Esophagus squamous epithelium (tissue), 4 donors: ENCODE results near the gene BICC1.

Experiments used
- POLR2A ChIP-seq, 4 donors: fragments of 450-650 bp; IDR thresholded peaks; one replicate each; pipeline ENCODE4 v1.6.1; 2017; ENCODE audit warnings: antibody characterized with exemption in 4 of 4, mild to moderate bottlenecking in 4 of 4, moderate library complexity in 3 of 4
- TF ChIP-seq, protein P1 (sequence below), 6 experiments: fragments of 450-650 bp in 4 of 6; fragments of 200-600 bp in 2 of 6; sonication (generic) in 2 of 6; IDR thresholded peaks; one replicate each; pipeline ENCODE4 v1.5.1; 2016 to 2019; ENCODE audit warnings: antibody characterized with exemption in 6 of 6, mild to moderate bottlenecking in 4 of 6, moderate library complexity in 4 of 6

DNA sequence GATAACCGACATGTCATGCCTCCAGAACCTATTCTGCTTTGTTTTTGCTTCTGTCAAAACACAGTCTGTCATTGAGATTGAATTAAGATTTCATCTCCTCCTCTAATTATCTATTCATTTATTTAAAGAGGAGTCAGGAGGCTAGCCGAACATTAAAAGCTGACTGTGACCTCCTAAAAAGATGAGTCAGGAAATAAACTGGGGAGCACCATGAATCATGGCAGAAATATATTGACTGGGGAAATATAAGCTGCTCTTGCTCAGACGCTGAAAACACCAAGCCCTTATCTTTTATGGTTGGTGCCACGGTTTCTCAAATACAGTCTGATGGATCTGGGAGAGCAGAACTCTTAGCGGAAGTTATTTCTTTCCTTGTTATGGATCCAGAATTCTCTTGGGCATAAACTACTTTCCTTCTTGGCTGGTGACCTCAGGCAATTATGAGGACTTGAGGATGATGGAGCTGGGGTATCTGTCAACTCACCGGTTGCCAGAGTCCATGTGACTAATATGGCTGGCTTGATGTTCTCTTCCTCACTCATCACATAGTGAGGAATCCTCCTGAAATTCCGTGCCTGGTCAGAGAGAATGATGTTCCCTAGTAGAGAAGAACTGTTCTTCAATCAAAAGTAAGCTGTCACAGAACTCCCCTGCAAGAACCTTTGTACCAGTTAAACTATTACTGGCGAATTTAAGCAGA lies 356.2 kb downstream of the BICC1 start:
- no peak for TF ChIP-seq POLR2A (IDR thresholded peaks at IDR 0.05)
- TF ChIP-seq, protein P1, sequence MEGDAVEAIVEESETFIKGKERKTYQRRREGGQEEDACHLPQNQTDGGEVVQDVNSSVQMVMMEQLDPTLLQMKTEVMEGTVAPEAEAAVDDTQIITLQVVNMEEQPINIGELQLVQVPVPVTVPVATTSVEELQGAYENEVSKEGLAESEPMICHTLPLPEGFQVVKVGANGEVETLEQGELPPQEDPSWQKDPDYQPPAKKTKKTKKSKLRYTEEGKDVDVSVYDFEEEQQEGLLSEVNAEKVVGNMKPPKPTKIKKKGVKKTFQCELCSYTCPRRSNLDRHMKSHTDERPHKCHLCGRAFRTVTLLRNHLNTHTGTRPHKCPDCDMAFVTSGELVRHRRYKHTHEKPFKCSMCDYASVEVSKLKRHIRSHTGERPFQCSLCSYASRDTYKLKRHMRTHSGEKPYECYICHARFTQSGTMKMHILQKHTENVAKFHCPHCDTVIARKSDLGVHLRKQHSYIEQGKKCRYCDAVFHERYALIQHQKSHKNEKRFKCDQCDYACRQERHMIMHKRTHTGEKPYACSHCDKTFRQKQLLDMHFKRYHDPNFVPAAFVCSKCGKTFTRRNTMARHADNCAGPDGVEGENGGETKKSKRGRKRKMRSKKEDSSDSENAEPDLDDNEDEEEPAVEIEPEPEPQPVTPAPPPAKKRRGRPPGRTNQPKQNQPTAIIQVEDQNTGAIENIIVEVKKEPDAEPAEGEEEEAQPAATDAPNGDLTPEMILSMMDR (IDR thresholded peaks at IDR 0.05): no peak
